Peyer's patch (tissue), 4 donors: ENCODE results near the gene ARL8B.

Experiments
- CTCF ChIP-seq, 6 experiments: fragments of 450-650 bp in 4 of 6; fragments of 200-600 bp in 2 of 6; sonication (generic) in 1 of 6; IDR thresholded peaks; one replicate each; pipeline ENCODE4 v1.5.1; 2017 to 2019; ENCODE audit warnings: antibody characterized with exemption in 6 of 6, mild to moderate bottlenecking in 3 of 6, moderate library complexity in 1 of 6
- POLR2A ChIP-seq, 2 donors: fragments of 450-650 bp; IDR thresholded peaks; one replicate each; pipeline ENCODE4 v1.5.1; 2017; ENCODE audit warnings: antibody characterized with exemption in 2 of 2, mild to moderate bottlenecking in 2 of 2, moderate library complexity in 2 of 2

GRCh38 chr3:5122741-5123706 lies 932 bp downstream of the ARL8B start:
- TF ChIP-seq CTCF (IDR thresholded peaks at IDR 0.05), result peak in 1 of 6 experiments; percentile 6
- no peak for TF ChIP-seq POLR2A (IDR thresholded peaks at IDR 0.05)
